Measurements from ENCODE around the gene LDLRAD2. TPM values are rescaled to one million over a fixed set of nuclear protein-coding genes. Genes with fewer than 3 reads are reported as not detected.

LDLRAD2 gene
- total and polyA plus RNA-seq, 7 experiments from 2014 or later, result 0.66 to 0.86 TPM; not detected in 5

GRCh38 chr1:21814241-21814918, 2.3 kb downstream of the LDLRAD2 start:
- Histone ChIP-seq H3K4me3 (ENCODE audit: low read length) (peak overlapping the region; percentile 33), H3K36me3 (ENCODE audit: control insufficient read depth in 2 of 3, insufficient read depth in 3 of 3, low read length in 3 of 3) (no peaks in the 10 kb centered on the region), H3K27me3 (ENCODE audit: control insufficient read depth in 2 of 2, insufficient read depth in 2 of 2, low read length in 2 of 2) (peaks cover 0 to 4% of the 10 kb centered on the region in 2 donors), H3K4me1 (ENCODE audit: control insufficient read depth in 2 of 2, insufficient read depth in 2 of 2, low read length in 2 of 2) (no peaks in the 10 kb centered on the region), H3K9me3 (ENCODE audit: control insufficient read depth in 2 of 3, low read length in 3 of 3) (no peaks in the 10 kb centered on the region), H3K27ac (ENCODE audit: low read depth, low read length) (no peak overlapping the region)
- Mint-ChIP-seq H3K27ac (no peak overlapping the region), H3K4me1 (peaks cover 5 to 14% (median 8%) of the 10 kb centered on the region in 7 donors), H3K36me3 (peaks cover 0 to 4% (median 0%) of the 10 kb centered on the region in 5 donors), H3K4me3 (peak overlapping the region; percentile 45 to 84 (median 71)), H3K27me3 (peaks cover 10 to 31% (median 15%) of the 10 kb centered on the region in 5 donors), H3K9me3 (peaks cover 0 to 2% (median 0%) of the 10 kb centered on the region in 11 donors)
- ATAC-seq (peak; percentile 80), DNase-seq (peak in 6 of 9 donors; percentile 19 to 46 (median 28))
- CTCF ChIA-PET, result no interaction called here
- POLR2A ChIA-PET, result no interaction called here
- intact Hi-C loops (cut with micrococcal nuclease), result loop anchor here (1.0 to 10.0 kb wide), 2 partner anchors 120 to 150 kb away; partner anchors contain the start of gene HSPG2 (in 1 of the 2)

- peak overlapping the region; percentile 34 to 84 (median 72) for H3K4me3 Mint-ChIP-seq
- no peaks in the 10 kb centered on the region for H3K36me3 ChIP-seq (ENCODE audit: control insufficient read depth in 2 of 3, insufficient read depth in 3 of 3, low read length in 3 of 3)
- H3K9me3 Mint-ChIP-seq, result peaks cover 0 to 2% (median 0%) of the 10 kb centered on the region in 11 donors
- POLR2A ChIA-PET, result no interaction called here
- H3K9me3 ChIP-seq (ENCODE audit: control insufficient read depth in 2 of 3, low read length in 3 of 3), result no peaks in the 10 kb centered on the region
- no peaks in the 10 kb centered on the region for H3K4me1 ChIP-seq (ENCODE audit: control insufficient read depth in 2 of 2, insufficient read depth in 2 of 2, low read length in 2 of 2)
- ATAC-seq, result no peak
- peak overlapping the region in 3 of 9 donors; percentile 3 to 79 (median 13) for H3K27ac Mint-ChIP-seq
- H3K4me1 Mint-ChIP-seq, result peaks cover 5 to 14% (median 8%) of the 10 kb centered on the region in 7 donors
- no peak overlapping the region for H3K27ac ChIP-seq (ENCODE audit: low read depth, low read length)
- CTCF ChIA-PET, result interaction anchor here (1.2 kb wide), 1 partner anchor 144 kb away, joined by 3 read pairs; no protein-coding TSS in a partner anchor
- intact Hi-C loops (cut with micrococcal nuclease), result loop anchor here (1.0 to 10.0 kb wide), 2 partner anchors 120 to 149 kb away; partner anchors contain the start of gene HSPG2 (in 1 of the 2)
- H3K4me3 ChIP-seq (ENCODE audit: low read length), result no peak overlapping the region
- peaks cover 10 to 31% (median 15%) of the 10 kb centered on the region in 5 donors for H3K27me3 Mint-ChIP-seq
- DNase-seq, result no peak
- peaks cover 0 to 4% (median 0%) of the 10 kb centered on the region in 5 donors for H3K36me3 Mint-ChIP-seq
- peaks cover 0 to 4% of the 10 kb centered on the region in 2 donors for H3K27me3 ChIP-seq (ENCODE audit: control insufficient read depth in 2 of 2, insufficient read depth in 2 of 2, low read length in 2 of 2)
Measured at GRCh38 chr1:21814981-21815582, 3.0 kb downstream of the LDLRAD2 start.

DNA sequence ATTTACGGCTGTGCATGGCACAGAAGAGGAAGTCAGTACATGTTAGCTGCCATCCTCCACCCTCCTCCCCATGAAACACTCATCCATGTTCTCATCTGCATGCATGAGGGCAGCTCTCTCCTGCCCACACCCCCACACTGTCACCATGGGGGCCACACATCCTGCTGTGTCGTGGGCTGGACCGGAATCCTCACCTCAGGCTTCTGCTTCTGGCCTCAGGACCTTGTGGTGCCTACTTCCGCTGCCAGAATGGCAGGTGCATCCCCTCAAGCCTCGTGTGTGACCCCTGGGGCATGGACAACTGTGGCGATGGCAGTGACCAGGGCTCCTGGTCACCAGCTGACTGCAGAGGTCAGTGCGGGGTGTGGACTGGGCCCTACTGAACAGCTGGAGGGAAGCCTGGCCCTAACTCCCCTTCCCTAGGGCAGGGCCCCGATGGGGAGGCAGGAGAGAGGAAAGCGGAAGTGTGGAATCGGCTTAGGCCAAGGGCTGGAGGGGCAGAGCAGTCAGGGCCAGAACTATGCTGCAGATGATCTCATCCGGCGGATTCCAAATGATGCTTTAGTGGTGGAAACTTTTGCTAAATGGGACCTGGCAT, 3.8 kb downstream of the LDLRAD2 start:
- Mint-ChIP-seq H3K4me1 (peaks cover 5 to 14% (median 8%) of the 10 kb centered on the region in 7 donors), H3K36me3 (peaks cover 0 to 4% (median 0%) of the 10 kb centered on the region in 5 donors), H3K9me3 (peaks cover 0 to 2% (median 0%) of the 10 kb centered on the region in 11 donors), H3K27ac (no peak overlapping the region), H3K4me3 (peak overlapping the region in 1 of 10 donors; percentile 23), H3K27me3 (peaks cover 10 to 31% (median 15%) of the 10 kb centered on the region in 5 donors)
- DNase-seq (no peak), ATAC-seq (peak; percentile 59)
- Histone ChIP-seq H3K9me3 (ENCODE audit: control insufficient read depth in 2 of 3, low read length in 3 of 3) (no peaks in the 10 kb centered on the region), H3K4me1 (ENCODE audit: control insufficient read depth in 2 of 2, insufficient read depth in 2 of 2, low read length in 2 of 2) (no peaks in the 10 kb centered on the region), H3K4me3 (ENCODE audit: low read length) (no peak overlapping the region), H3K27ac (ENCODE audit: low read depth, low read length) (no peak overlapping the region), H3K27me3 (ENCODE audit: control insufficient read depth in 2 of 2, insufficient read depth in 2 of 2, low read length in 2 of 2) (peaks cover 0 to 4% of the 10 kb centered on the region in 2 donors), H3K36me3 (ENCODE audit: control insufficient read depth in 2 of 3, insufficient read depth in 3 of 3, low read length in 3 of 3) (no peaks in the 10 kb centered on the region)
- ChIA-PET CTCF (interaction anchor here (1.2 kb wide), 1 partner anchor 143 kb away, joined by 3 read pairs; no protein-coding TSS in a partner anchor), POLR2A (no interaction called here)
- intact Hi-C loops (cut with micrococcal nuclease), result loop anchor here in 1 of 2 donors (10.0 kb wide), 1 partner anchor 119 kb away; the partner anchor contains the start of gene HSPG2

- H3K4me3 ChIP-seq (ENCODE audit: low read length), result no peak overlapping the region
- ATAC-seq (no peak), DNase-seq (no peak)
- peaks cover 0 to 4% of the 10 kb centered on the region in 2 donors for H3K27me3 ChIP-seq (ENCODE audit: control insufficient read depth in 2 of 2, insufficient read depth in 2 of 2, low read length in 2 of 2)
- H3K4me3 Mint-ChIP-seq, result peak overlapping the region in 3 of 10 donors; percentile 2 to 25 (median 4)
- H3K36me3 Mint-ChIP-seq, result peaks cover 0 to under 1% (median 0%) of the 10 kb centered on the region in 5 donors
- no peaks in the 10 kb centered on the region for H3K4me1 ChIP-seq (ENCODE audit: control insufficient read depth in 2 of 2, insufficient read depth in 2 of 2, low read length in 2 of 2)
- no peaks in the 10 kb centered on the region for H3K36me3 ChIP-seq (ENCODE audit: control insufficient read depth in 2 of 3, insufficient read depth in 3 of 3, low read length in 3 of 3)
- no peak overlapping the region for H3K27ac ChIP-seq (ENCODE audit: low read depth, low read length)
- peaks cover 0 to 2% (median 0%) of the 10 kb centered on the region in 11 donors for H3K9me3 Mint-ChIP-seq
- ChIA-PET CTCF (no interaction called here), POLR2A (no interaction called here)
- H3K27ac Mint-ChIP-seq, result peak overlapping the region in 1 of 9 donors; percentile 13
- intact Hi-C loops (cut with micrococcal nuclease), result loop anchor here in 1 of 2 donors (10.0 kb wide), 1 partner anchor 118 kb away; the partner anchor contains the start of gene HSPG2
- peaks cover 5 to 14% (median 8%) of the 10 kb centered on the region in 7 donors for H3K4me1 Mint-ChIP-seq
- H3K27me3 Mint-ChIP-seq, result peaks cover 4 to 28% (median 9%) of the 10 kb centered on the region in 5 donors
- H3K9me3 ChIP-seq (ENCODE audit: control insufficient read depth in 2 of 3, low read length in 3 of 3), result no peaks in the 10 kb centered on the region
Measured at GRCh38 chr1:21816602-21817302, 4.7 kb downstream of the LDLRAD2 start.

GRCh38 chr1:21818656-21819055, 6.6 kb downstream of the LDLRAD2 start:
- Mint-ChIP-seq H3K27me3 (peaks cover 0 to 16% (median 5%) of the 10 kb centered on the region in 5 donors), H3K27ac (no peak overlapping the region), H3K36me3 (no peaks in the 10 kb centered on the region), H3K9me3 (peaks cover 0 to 2% (median 0%) of the 10 kb centered on the region in 11 donors), H3K4me3 (peak overlapping the region in 1 of 10 donors; percentile 32), H3K4me1 (peaks cover 5 to 14% (median 8%) of the 10 kb centered on the region in 7 donors)
- ChIA-PET CTCF (no interaction called here), POLR2A (interaction anchor here (0.6 kb wide), 1 partner anchor 555 kb away, joined by 3 read pairs; no protein-coding TSS in a partner anchor)
- H3K4me3 ChIP-seq (ENCODE audit: low read length), result no peak overlapping the region
- intact Hi-C loops (cut with micrococcal nuclease), result loop anchor here in 1 of 2 donors (10.0 kb wide), 1 partner anchor 116 kb away; the partner anchor contains the start of gene HSPG2
- no peaks in the 10 kb centered on the region for H3K36me3 ChIP-seq (ENCODE audit: control insufficient read depth in 2 of 3, insufficient read depth in 3 of 3, low read length in 3 of 3)
- no peaks in the 10 kb centered on the region for H3K27me3 ChIP-seq (ENCODE audit: control insufficient read depth in 2 of 2, insufficient read depth in 2 of 2, low read length in 2 of 2)
- H3K27ac ChIP-seq (ENCODE audit: low read depth, low read length), result no peak overlapping the region
- no peaks in the 10 kb centered on the region for H3K4me1 ChIP-seq (ENCODE audit: control insufficient read depth in 2 of 2, insufficient read depth in 2 of 2, low read length in 2 of 2)
- DNase-seq, result peak in 5 of 9 donors; percentile 14 to 40 (median 24)
- H3K9me3 ChIP-seq (ENCODE audit: control insufficient read depth in 2 of 3, low read length in 3 of 3), result no peaks in the 10 kb centered on the region
- peak; percentile 52 for ATAC-seq
